H1 (cell line): ENCODE measurements around the gene MCEE.

Source experiments
- POLR2AphosphoS5 ChIP-seq: IDR thresholded peaks from 2 replicates; pipeline ENCODE4 v1.6.1; 2011; ENCODE audit warnings: low read depth, low read length
- YY1 ChIP-seq: IDR thresholded peaks from 2 replicates; pipeline ENCODE4 v1.6.1; 2011; ENCODE audit warnings: low read depth, mild to moderate bottlenecking, low read length

GRCh38 chr2:71103809-71104208 is 26.2 kb downstream of the MCEE start:
- TF ChIP-seq YY1 (no peak), POLR2AphosphoS5 (no peak)
